Astrocyte (in vitro differentiated cells and primary cell): ENCODE data around the gene PTPRU. TPM values are rescaled to one million over a fixed set of nuclear protein-coding genes. Genes with fewer than 3 reads are reported as not detected.

Experiments used
- DNase-seq: peaks from one replicate; pipeline ENCODE4 v3.0.0-alpha.2; 2010; ENCODE audit warnings: low read depth
- FAIRE-seq: peaks from 2 replicates; lab custom pipeline; 2011; peaks lifted over from hg19 to GRCh38; lab: Jason Lieb, UNC
- H2AFZ ChIP-seq: 2 replicates; pipeline ENCODE4 v1.6.0; 2012; ENCODE audit warnings: low read depth, low read length, inconsistent platforms
- H3K27ac ChIP-seq: 2 replicates; pipeline ENCODE4 v1.5.1; 2011; ENCODE audit warnings: low read depth, low read length, inconsistent platforms
- H3K27me3 ChIP-seq: 2 replicates; pipeline ENCODE4 v1.6.0; 2011; ENCODE audit warnings: low read length, inconsistent platforms; ENCODE audit not compliant: insufficient read depth
- H3K36me3 ChIP-seq: 2 replicates; pipeline ENCODE4 v1.5.1; 2011; ENCODE audit warnings: low read length, inconsistent platforms; ENCODE audit not compliant: insufficient read depth
- H3K4me1 ChIP-seq: 2 replicates; pipeline ENCODE4 v1.5.1; 2011; ENCODE audit warnings: low read length, inconsistent platforms; ENCODE audit not compliant: insufficient read depth
- H3K4me2 ChIP-seq: 2 replicates; pipeline ENCODE4 v1.6.0; 2012; ENCODE audit warnings: low read length, inconsistent platforms
- H3K4me3 ChIP-seq: 2 replicates; pipeline ENCODE4 v1.5.1; 2011; ENCODE audit warnings: low read depth, mild to moderate bottlenecking, low read length, inconsistent platforms; ENCODE audit not compliant: insufficient read depth
- H3K79me2 ChIP-seq: 2 replicates; pipeline ENCODE4 v1.6.0; 2012; ENCODE audit warnings: mild to moderate bottlenecking, low read length, inconsistent platforms; ENCODE audit not compliant: insufficient read depth
- H3K9ac ChIP-seq: 2 replicates; pipeline ENCODE4 v1.6.0; 2012; ENCODE audit warnings: mild to moderate bottlenecking, low read length, inconsistent platforms
- H3K9me3 ChIP-seq: 2 replicates; pipeline ENCODE4 v1.5.1; 2012; ENCODE audit warnings: low read depth, mild to moderate bottlenecking, low read length, inconsistent platforms; ENCODE audit not compliant: insufficient read depth
- H4K20me1 ChIP-seq: 2 replicates; pipeline ENCODE4 v1.6.0; 2012; ENCODE audit warnings: low read length, inconsistent platforms; ENCODE audit not compliant: insufficient read depth
- H3K27ac Mint-ChIP-seq: one replicate; pipeline ENCODE4 v1.8.0; 2021; ENCODE audit warnings: mild to moderate bottlenecking, mixed read lengths; ENCODE audit not compliant: unreplicated experiment
- H3K27me3 Mint-ChIP-seq: one replicate; pipeline ENCODE4 v1.8.0; 2021; ENCODE audit warnings: low read depth, mixed read lengths; ENCODE audit not compliant: unreplicated experiment
- H3K36me3 Mint-ChIP-seq: one replicate; pipeline ENCODE4 v1.8.0; 2021; ENCODE audit warnings: low read depth, mixed read lengths; ENCODE audit not compliant: unreplicated experiment
- H3K4me1 Mint-ChIP-seq: one replicate; pipeline ENCODE4 v1.8.0; 2021; ENCODE audit warnings: low read depth, mixed read lengths; ENCODE audit not compliant: unreplicated experiment
- H3K4me3 Mint-ChIP-seq: one replicate; pipeline ENCODE4 v1.8.0; 2021; ENCODE audit warnings: mild to moderate bottlenecking, moderate library complexity, mixed read lengths; ENCODE audit not compliant: unreplicated experiment
- H3K9me3 Mint-ChIP-seq: one replicate; pipeline ENCODE4 v1.8.0; 2021; ENCODE audit warnings: mild to moderate bottlenecking, mixed read lengths; ENCODE audit not compliant: unreplicated experiment
- CTCF ChIP-seq: IDR thresholded peaks from 2 replicates; pipeline ENCODE4 v1.5.1; 2011; ENCODE audit warnings: low read depth, mild to moderate bottlenecking, inconsistent platforms, low read length, moderate library complexity; ENCODE audit not compliant: insufficient read depth
- EZH2 ChIP-seq: IDR thresholded peaks from 2 replicates; pipeline ENCODE4 v1.6.1; 2012; ENCODE audit warnings: mild to moderate bottlenecking, low read length, inconsistent platforms; ENCODE audit not compliant: insufficient read depth
- total RNA-seq: library from RNA; stranded (reverse); gene quantifications from 2 replicates; pipeline ENCODE4 v1.2.1, GENCODE V29; 2021

The PTPRU gene
- total RNA-seq, 1 donor from 2014 or later: 36.6 TPM

- H3K27me3 ChIP-seq: peaks cover 12% of the 10 kb centered on the region
- FAIRE-seq: no peak
- H3K9me3 ChIP-seq: no peaks in the 10 kb centered on the region
- Mint-ChIP-seq H3K27me3 (peaks cover 47% of the 10 kb centered on the region), H3K27ac (no peak overlapping the region), H3K9me3 (peaks cover 3% of the 10 kb centered on the region), H3K36me3 (no peaks in the 10 kb centered on the region), H3K4me3 (no peak overlapping the region), H3K4me1 (no peaks in the 10 kb centered on the region)
- H2AFZ ChIP-seq: no peak overlapping the region
- H3K79me2 ChIP-seq: no peaks in the 10 kb centered on the region
- H3K4me3 ChIP-seq: no peak overlapping the region
- H3K27ac ChIP-seq: no peak overlapping the region
- TF ChIP-seq CTCF (no peak), EZH2 (no peak)
- H3K4me2 ChIP-seq: no peak overlapping the region
- DNase-seq: no peak
- no peak overlapping the region for H3K9ac ChIP-seq
- H4K20me1 ChIP-seq: no peaks in the 10 kb centered on the region
- H3K36me3 ChIP-seq: no peaks in the 10 kb centered on the region
- H3K4me1 ChIP-seq: no peaks in the 10 kb centered on the region
Measured at GRCh38 chr1:29364101-29364678, 127.9 kb downstream of the PTPRU start.

GRCh38 chr1:29365906-29366670 is 129.8 kb downstream of the PTPRU start:
- Histone ChIP-seq H3K79me2 (no peaks in the 10 kb centered on the region), H3K27ac (no peak overlapping the region), H3K4me1 (no peaks in the 10 kb centered on the region), H4K20me1 (no peaks in the 10 kb centered on the region), H2AFZ (no peak overlapping the region), H3K4me2 (no peak overlapping the region), H3K27me3 (peaks cover 10% of the 10 kb centered on the region), H3K4me3 (no peak overlapping the region), H3K9ac (no peak overlapping the region), H3K9me3 (no peaks in the 10 kb centered on the region), H3K36me3 (no peaks in the 10 kb centered on the region)
- Mint-ChIP-seq H3K9me3 (peaks cover 9% of the 10 kb centered on the region), H3K27me3 (peaks cover 55% of the 10 kb centered on the region), H3K4me1 (no peaks in the 10 kb centered on the region), H3K36me3 (peaks cover under 1% of the 10 kb centered on the region), H3K4me3 (no peak overlapping the region), H3K27ac (no peak overlapping the region)
- FAIRE-seq (no peak), DNase-seq (no peak)
- TF ChIP-seq CTCF (no peak), EZH2 (no peak)
